NB4 (cell line): ENCODE data around the gene NECTIN4.

Source experiments
- CTCF ChIP-seq: IDR thresholded peaks from one replicate; pipeline ENCODE4 v1.5.1; 2012; ENCODE audit warnings: low read depth, low read length
- MAX ChIP-seq: IDR thresholded peaks from 2 replicates; pipeline ENCODE4 v1.6.1; 2011; ENCODE audit warnings: low read depth, low read length
- MYC ChIP-seq: IDR thresholded peaks from 2 replicates; pipeline ENCODE4 v1.6.1; 2011; ENCODE audit warnings: low read depth, low read length
- POLR2A ChIP-seq: IDR thresholded peaks from 2 replicates; pipeline ENCODE4 v1.6.1; 2011; ENCODE audit warnings: mild to moderate bottlenecking; ENCODE audit not compliant: insufficient read length; ENCODE audit errors: extremely low read depth

- TF ChIP-seq CTCF: no peak
- no peak for TF ChIP-seq MYC
- TF ChIP-seq POLR2A: no peak
- TF ChIP-seq MAX: no peak
Observed at GRCh38 chr1:161092621-161093028, 3.3 kb upstream of the NECTIN4 start.
